DMS 273 (cell line): Measurements from ENCODE around the gene RASAL3.

ENCODE experiments used
- DNase-seq: peaks from one replicate; lab custom pipeline; 2025; ENCODE audit not compliant: unreplicated experiment; lab: John Stamatoyannopoulos, UW

RASAL3 gene

GRCh38 chr19:15449620-15450527, 14.5 kb downstream of the RASAL3 start, which contains the start of gene WIZ:
TSS of gene WIZ (minus strand) at chr19:15449956. CDS start at chr19:15448307, 1,649 bp downstream.
- DNase-seq: peak; percentile 87

GRCh38 chr19:15448778-15449619, 15.3 kb downstream of the RASAL3 start:
- peak; percentile 59 for DNase-seq

- DNase-seq: peak; percentile 45
Observed at GRCh38 chr19:15448044-15448777, 16.1 kb downstream of the RASAL3 start.

GRCh38 chr19:15447057-15447456, 17.3 kb downstream of the RASAL3 start:
- DNase-seq: no peak

- no peak for DNase-seq
Observed at GRCh38 chr19:15445807-15446376, 18.5 kb downstream of the RASAL3 start.

GRCh38 chr19:15445227-15445605, 19.1 kb downstream of the RASAL3 start:
- DNase-seq: no peak

GRCh38 chr19:15444505-15445226, 19.7 kb downstream of the RASAL3 start:
- no peak for DNase-seq

- no peak for DNase-seq
Observed at GRCh38 chr19:15443838-15444237, 20.5 kb downstream of the RASAL3 start.

GRCh38 chr19:15443325-15443724, 21.0 kb downstream of the RASAL3 start:
- DNase-seq: no peak

GRCh38 chr19:15442142-15442920, 22.0 kb downstream of the RASAL3 start:
- no peak for DNase-seq

GRCh38 chr19:15441317-15441716, 23.0 kb downstream of the RASAL3 start:
- DNase-seq: no peak

- no peak for DNase-seq
Observed at GRCh38 chr19:15439821-15440641, 24.3 kb downstream of the RASAL3 start.

GRCh38 chr19:15439078-15439799, 25.1 kb downstream of the RASAL3 start:
- no peak for DNase-seq

GRCh38 chr19:15438577-15438976, 25.8 kb downstream of the RASAL3 start:
- no peak for DNase-seq

- no peak for DNase-seq
Observed at GRCh38 chr19:15438124-15438496, 26.2 kb downstream of the RASAL3 start.

- no peak for DNase-seq
Observed at GRCh38 chr19:15437355-15438123, 26.8 kb downstream of the RASAL3 start.

GRCh38 chr19:15436826-15437110, 27.6 kb downstream of the RASAL3 start:
- no peak for DNase-seq
